Hepatocyte (in vitro differentiated cells): ENCODE data around the gene SNRNP27. TPM values are rescaled to one million over a fixed set of nuclear protein-coding genes. Genes with fewer than 3 reads are reported as not detected.

Experiments
- DNase-seq: peaks from one replicate; pipeline ENCODE4 v3.0.0-alpha.2; 2016; ENCODE audit warnings: low spot score
- H2AFZ ChIP-seq: fragments of 200-600 bp; sonication (generic); 2 replicates; pipeline ENCODE4 v1.6.0; 2016; ENCODE audit warnings: antibody characterized with exemption, mild to moderate bottlenecking
- H3K27ac ChIP-seq: fragments of 200-600 bp; sonication (generic); 2 replicates; pipeline ENCODE4 v1.5.1; 2016; ENCODE audit warnings: mild to moderate bottlenecking
- H3K27me3 ChIP-seq: fragments of 200-600 bp; sonication (generic); 2 replicates; pipeline ENCODE4 v1.6.1; 2016
- H3K36me3 ChIP-seq: fragments of 200-600 bp; sonication (generic); replicated peaks from 2 replicates; pipeline ENCODE4 v1.5.1; 2016; ENCODE audit warnings: low read depth; ENCODE audit not compliant: insufficient read depth
- H3K4me1 ChIP-seq: fragments of 200-600 bp; sonication (generic); 2 replicates; pipeline ENCODE4 v1.5.1; 2016; ENCODE audit warnings: mild to moderate bottlenecking, moderate library complexity; ENCODE audit not compliant: insufficient read depth
- H3K4me2 ChIP-seq: fragments of 200-600 bp; sonication (generic); 2 replicates; pipeline ENCODE4 v1.6.0; 2016
- H3K4me3 ChIP-seq: fragments of 200-600 bp; sonication (generic); 2 replicates; pipeline ENCODE4 v1.5.1; 2016; ENCODE audit warnings: mild to moderate bottlenecking
- H3K79me2 ChIP-seq: fragments of 200-600 bp; sonication (generic); 2 replicates; pipeline ENCODE4 v1.6.0; 2017; ENCODE audit warnings: mild to moderate bottlenecking
- H3K9me2 ChIP-seq: fragments of 200-600 bp; sonication (generic); replicated peaks from 2 replicates; pipeline ENCODE4 v1.6.0; 2017; ENCODE audit warnings: mild to moderate bottlenecking; ENCODE audit not compliant: insufficient read depth
- H3K9me3 ChIP-seq: fragments of 200-600 bp; sonication (generic); 2 replicates; pipeline ENCODE4 v1.5.1; 2016; ENCODE audit warnings: low read depth, mild to moderate bottlenecking
- H4K20me1 ChIP-seq: fragments of 200-600 bp; sonication (generic); 2 replicates; pipeline ENCODE4 v1.6.0; 2016; ENCODE audit warnings: mild to moderate bottlenecking; ENCODE audit not compliant: insufficient read depth, poor library complexity, severe bottlenecking
- EZH2 ChIP-seq: fragments of 200-600 bp; sonication (generic); IDR thresholded peaks from 2 replicates; pipeline ENCODE4 v1.6.1; 2016; ENCODE audit warnings: antibody characterized with exemption, mild to moderate bottlenecking, borderline replicate concordance
- EZH2phosphoT487 ChIP-seq: fragments of 200-600 bp; sonication (generic); IDR thresholded peaks from one replicate; pipeline ENCODE4 v1.6.1; 2018; ENCODE audit warnings: antibody characterized with exemption, mild to moderate bottlenecking, low read depth, moderate library complexity; ENCODE audit not compliant: unreplicated experiment, severe bottlenecking
- WGBS: methylation state at CpG from one replicate; pipeline ENCODE4 v1.1.6; 2016; ENCODE audit warnings: low lambda C conversion rate; ENCODE audit errors: missing lambda C conversion rate; 5-methylcytosine and 5-hydroxymethylcytosine counted together
- polyA plus RNA-seq: library from polyadenylated mRNA; unstranded; fragments of >200 nt; fragmentation: Nextera tagmentation; extraction: Ambion mirVana; gene quantifications from 2 replicates; pipeline ENCODE4 v1.2.1, GENCODE V29; 2016
- total RNA-seq: library from RNA; depleted of rRNA; stranded (reverse); fragments of >200 nt; gene quantifications from 2 replicates; pipeline ENCODE4 v1.2.3, GENCODE V29; 2014
- TF ChIP-seq, protein P1 (sequence below): fragments of 200-600 bp; sonication (generic); IDR thresholded peaks from 2 replicates; pipeline ENCODE4 v1.5.1; 2016; ENCODE audit warnings: antibody characterized with exemption, mild to moderate bottlenecking; ENCODE audit not compliant: poor library complexity

SNRNP27 gene
- total and polyA plus RNA-seq, 2 experiments from 2014 or later = 58.4 to 65.5 TPM

DNA sequence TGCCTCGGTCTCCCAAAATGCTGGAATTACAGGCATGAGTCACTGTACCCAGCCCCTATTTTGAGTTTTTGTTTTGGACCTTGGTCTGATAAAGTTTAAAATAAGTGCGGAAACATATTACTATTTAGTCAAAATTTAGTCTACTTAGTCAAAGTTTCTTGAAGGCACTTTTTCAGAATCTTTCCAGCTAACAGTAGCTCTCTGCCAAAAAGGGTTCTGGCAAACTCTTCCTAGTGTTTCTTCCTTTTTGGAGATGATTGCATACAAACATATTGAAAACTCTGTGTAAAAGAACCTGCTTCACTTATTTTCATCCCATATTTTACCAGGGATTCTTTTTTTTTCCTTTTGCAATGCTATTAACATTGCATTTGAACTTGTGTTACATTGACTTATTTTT is 35.5 kb upstream of the SNRNP27 start:
- Histone ChIP-seq H3K4me3 (no peak overlapping the region), H4K20me1 (no peaks in the 10 kb centered on the region), H3K9me2 (no peaks in the 10 kb centered on the region), H3K4me2 (no peak overlapping the region), H3K27me3 (no peaks in the 10 kb centered on the region), H3K36me3 (no peaks in the 10 kb centered on the region), H3K9me3 (no peaks in the 10 kb centered on the region), H3K27ac (no peak overlapping the region), H2AFZ (no peak overlapping the region), H3K4me1 (no peaks in the 10 kb centered on the region), H3K79me2 (no peaks in the 10 kb centered on the region)
- TF ChIP-seq, protein P1, sequence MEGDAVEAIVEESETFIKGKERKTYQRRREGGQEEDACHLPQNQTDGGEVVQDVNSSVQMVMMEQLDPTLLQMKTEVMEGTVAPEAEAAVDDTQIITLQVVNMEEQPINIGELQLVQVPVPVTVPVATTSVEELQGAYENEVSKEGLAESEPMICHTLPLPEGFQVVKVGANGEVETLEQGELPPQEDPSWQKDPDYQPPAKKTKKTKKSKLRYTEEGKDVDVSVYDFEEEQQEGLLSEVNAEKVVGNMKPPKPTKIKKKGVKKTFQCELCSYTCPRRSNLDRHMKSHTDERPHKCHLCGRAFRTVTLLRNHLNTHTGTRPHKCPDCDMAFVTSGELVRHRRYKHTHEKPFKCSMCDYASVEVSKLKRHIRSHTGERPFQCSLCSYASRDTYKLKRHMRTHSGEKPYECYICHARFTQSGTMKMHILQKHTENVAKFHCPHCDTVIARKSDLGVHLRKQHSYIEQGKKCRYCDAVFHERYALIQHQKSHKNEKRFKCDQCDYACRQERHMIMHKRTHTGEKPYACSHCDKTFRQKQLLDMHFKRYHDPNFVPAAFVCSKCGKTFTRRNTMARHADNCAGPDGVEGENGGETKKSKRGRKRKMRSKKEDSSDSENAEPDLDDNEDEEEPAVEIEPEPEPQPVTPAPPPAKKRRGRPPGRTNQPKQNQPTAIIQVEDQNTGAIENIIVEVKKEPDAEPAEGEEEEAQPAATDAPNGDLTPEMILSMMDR = no peak
- TF ChIP-seq EZH2 = no peak
- no peak for TF ChIP-seq EZH2phosphoT487
- WGBS = 94% methylated on average over 2 of the region's 2 CpGs
- no peak for DNase-seq

DNA sequence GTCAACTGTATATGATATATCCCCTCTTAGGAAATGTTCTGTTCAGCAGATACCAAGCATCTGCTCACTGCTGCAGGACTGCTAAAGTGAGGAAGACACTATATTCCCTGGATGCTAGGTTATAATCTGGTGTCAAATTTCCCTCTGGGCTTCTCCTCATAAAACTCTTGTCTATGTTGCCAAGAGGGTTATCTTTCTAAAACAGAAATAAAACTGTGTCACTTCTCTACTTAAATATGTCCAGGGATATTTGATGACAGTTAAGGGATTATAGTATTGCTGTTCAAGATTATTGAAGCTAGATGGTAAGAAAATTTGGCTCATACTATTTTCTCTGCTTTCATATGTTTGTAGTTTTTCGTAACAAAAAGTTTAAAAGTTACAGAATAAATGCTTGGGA is 30.5 kb upstream of the SNRNP27 start:
- no peaks in the 10 kb centered on the region for H3K9me3 ChIP-seq
- no peak overlapping the region for H2AFZ ChIP-seq
- no peaks in the 10 kb centered on the region for H4K20me1 ChIP-seq
- no peaks in the 10 kb centered on the region for H3K79me2 ChIP-seq
- no peak overlapping the region for H3K27ac ChIP-seq
- no peak overlapping the region for H3K4me3 ChIP-seq
- H3K36me3 ChIP-seq = no peaks in the 10 kb centered on the region
- H3K9me2 ChIP-seq = no peaks in the 10 kb centered on the region
- WGBS = 84% methylated on average over 1 of the region's 1 CpG
- TF ChIP-seq EZH2phosphoT487 = no peak
- TF ChIP-seq EZH2 = no peak
- TF ChIP-seq, protein P1 = no peak
- no peak overlapping the region for H3K4me2 ChIP-seq
- no peak for DNase-seq
- no peaks in the 10 kb centered on the region for H3K27me3 ChIP-seq
- no peaks in the 10 kb centered on the region for H3K4me1 ChIP-seq

DNA sequence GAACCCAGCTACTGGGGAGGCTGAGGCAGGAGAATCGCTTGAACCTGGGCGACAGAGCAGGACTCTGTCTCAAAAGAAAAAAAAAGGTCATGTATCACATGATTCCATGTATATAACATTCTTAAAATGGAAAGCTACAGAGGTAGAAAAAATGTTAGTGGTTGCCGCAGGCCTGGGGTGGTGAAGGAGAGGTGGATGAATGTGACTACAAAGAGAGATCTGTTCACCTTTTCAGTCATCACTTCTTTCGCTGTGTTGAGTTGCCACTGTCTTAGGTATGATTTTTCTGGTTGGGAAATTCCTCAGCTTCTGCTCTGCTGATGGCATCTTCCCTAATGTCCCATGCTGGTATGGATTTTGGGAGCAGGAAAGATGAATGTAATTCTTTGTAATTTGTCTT is 5.3 kb upstream of the SNRNP27 start:
- Histone ChIP-seq H3K79me2 (no peaks in the 10 kb centered on the region), H3K27me3 (no peaks in the 10 kb centered on the region), H3K9me3 (no peaks in the 10 kb centered on the region), H3K4me3 (no peak overlapping the region), H3K4me1 (no peaks in the 10 kb centered on the region), H3K9me2 (no peaks in the 10 kb centered on the region), H4K20me1 (no peaks in the 10 kb centered on the region), H3K36me3 (no peaks in the 10 kb centered on the region), H3K4me2 (no peak overlapping the region), H3K27ac (no peak overlapping the region), H2AFZ (no peak overlapping the region)
- DNase-seq = no peak
- TF ChIP-seq, protein P1 = no peak
- TF ChIP-seq EZH2 (no peak), EZH2phosphoT487 (no peak)
- 97% methylated on average over 4 of the region's 4 CpGs for WGBS

DNA sequence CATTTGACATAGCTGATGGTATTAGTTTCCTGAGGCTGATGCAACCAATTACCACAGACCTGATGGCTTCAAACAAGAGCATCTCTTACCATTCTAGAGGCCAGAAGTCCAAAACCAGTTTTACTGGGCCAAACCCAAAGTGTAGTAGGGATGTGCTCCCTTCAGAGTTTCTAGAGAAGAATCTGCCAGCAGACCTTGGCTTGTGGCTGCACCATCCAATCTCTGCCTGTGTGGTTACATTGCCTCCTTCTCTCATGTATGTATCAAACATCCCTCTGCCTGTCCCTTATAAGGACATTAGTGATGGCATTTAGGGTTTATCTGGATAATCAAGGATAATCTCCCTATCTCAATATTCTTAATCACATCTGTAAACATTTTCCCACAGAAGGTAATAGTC is 4.5 kb upstream of the SNRNP27 start:
- Histone ChIP-seq H3K36me3 (no peaks in the 10 kb centered on the region), H2AFZ (no peak overlapping the region), H3K27me3 (no peaks in the 10 kb centered on the region), H3K9me2 (no peaks in the 10 kb centered on the region), H3K9me3 (no peaks in the 10 kb centered on the region), H3K27ac (no peak overlapping the region), H3K4me3 (no peak overlapping the region), H3K4me2 (no peak overlapping the region), H3K79me2 (peaks cover 5% of the 10 kb centered on the region), H3K4me1 (no peaks in the 10 kb centered on the region), H4K20me1 (no peaks in the 10 kb centered on the region)
- TF ChIP-seq EZH2 (no peak), EZH2phosphoT487 (no peak)
- TF ChIP-seq, protein P1 = no peak
- DNase-seq = no peak
